ENCODE results near the gene SULT4A1.

DNA sequence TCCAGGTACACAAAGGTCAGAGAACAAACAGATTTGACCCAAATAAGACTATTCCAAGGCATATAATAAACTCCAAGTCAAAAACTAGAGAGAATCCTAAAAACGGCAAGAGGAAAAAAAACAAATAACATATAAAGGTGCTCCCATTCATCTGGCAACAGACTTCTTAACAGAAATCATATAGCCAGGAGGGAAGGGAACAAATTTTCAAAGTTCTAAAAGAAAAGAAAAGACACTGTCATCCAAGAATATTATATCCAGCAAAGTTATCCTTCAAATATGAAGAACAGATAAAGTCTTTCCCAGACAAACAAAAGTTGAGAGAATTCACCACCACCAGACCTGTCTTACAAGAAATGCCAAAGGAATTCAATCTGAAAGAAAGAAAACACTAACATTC lies 61.3 kb downstream of the SULT4A1 start:
- no peak for TF ChIP-seq POLR2A (IDR thresholded peaks at IDR 0.05)
- TF ChIP-seq, protein P1, sequence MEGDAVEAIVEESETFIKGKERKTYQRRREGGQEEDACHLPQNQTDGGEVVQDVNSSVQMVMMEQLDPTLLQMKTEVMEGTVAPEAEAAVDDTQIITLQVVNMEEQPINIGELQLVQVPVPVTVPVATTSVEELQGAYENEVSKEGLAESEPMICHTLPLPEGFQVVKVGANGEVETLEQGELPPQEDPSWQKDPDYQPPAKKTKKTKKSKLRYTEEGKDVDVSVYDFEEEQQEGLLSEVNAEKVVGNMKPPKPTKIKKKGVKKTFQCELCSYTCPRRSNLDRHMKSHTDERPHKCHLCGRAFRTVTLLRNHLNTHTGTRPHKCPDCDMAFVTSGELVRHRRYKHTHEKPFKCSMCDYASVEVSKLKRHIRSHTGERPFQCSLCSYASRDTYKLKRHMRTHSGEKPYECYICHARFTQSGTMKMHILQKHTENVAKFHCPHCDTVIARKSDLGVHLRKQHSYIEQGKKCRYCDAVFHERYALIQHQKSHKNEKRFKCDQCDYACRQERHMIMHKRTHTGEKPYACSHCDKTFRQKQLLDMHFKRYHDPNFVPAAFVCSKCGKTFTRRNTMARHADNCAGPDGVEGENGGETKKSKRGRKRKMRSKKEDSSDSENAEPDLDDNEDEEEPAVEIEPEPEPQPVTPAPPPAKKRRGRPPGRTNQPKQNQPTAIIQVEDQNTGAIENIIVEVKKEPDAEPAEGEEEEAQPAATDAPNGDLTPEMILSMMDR (IDR thresholded peaks at IDR 0.05): no peak

Measured in Peyer's patch (tissue), 4 donors.